Left lung (tissue), 10 donors: ENCODE results near the gene TNFRSF6B. TPM values are rescaled to one million over a fixed set of nuclear protein-coding genes. Genes with fewer than 3 reads are reported as not detected.

ENCODE experiments used
- ATAC-seq: fragments of 200-7000 bp; cut with Tn5 transposase; one replicate; pipeline ENCODE4 v1.9.1; 2020; ENCODE audit warnings: moderate library complexity
- DNase-seq, 4 donors: peaks; one replicate each; pipeline ENCODE4 v3.0.0-alpha.2; 2013 to 2020
- H3K27ac ChIP-seq, 2 donors: fragments of 200-600 bp; sonication (generic) in 1 of 2; one replicate each; pipeline versions ENCODE4 v1.5.0 to v1.8.0; 2020 to 2021
- H3K27me3 ChIP-seq, 2 donors: fragments of 200-600 bp; sonication (generic) in 1 of 2; one replicate each; pipeline versions ENCODE4 v1.5.0 to v1.8.0; 2020 to 2021
- H3K36me3 ChIP-seq, 2 donors: fragments of 200-600 bp; sonication (generic) in 1 of 2; one replicate each; pipeline versions ENCODE4 v1.5.0 to v1.8.0; 2020 to 2021
- H3K4me1 ChIP-seq, 2 donors: fragments of 200-600 bp; one replicate each; pipeline ENCODE4 v1.8.0; 2021
- H3K4me3 ChIP-seq, 2 donors: fragments of 200-600 bp; sonication (generic) in 1 of 2; one replicate each; pipeline versions ENCODE4 v1.5.0 to v1.8.0; 2020 to 2021; ENCODE audit warnings: mild to moderate bottlenecking in 1 of 2
- H3K9me3 ChIP-seq, 2 donors: fragments of 200-600 bp; sonication (generic) in 1 of 2; one replicate each; pipeline versions ENCODE4 v1.5.0 to v1.8.0; 2020 to 2021
- intact Hi-C, 2 donors: fragments of 100-400 bp; cut with DNase I; formaldehyde crosslinking; loops; one replicate each; pipeline versions ENCODE4 v1.11.2 to v1.14.2; 2022
- polyA plus RNA-seq, 6 donors: library from polyadenylated mRNA; unstranded; fragments of 120-200 nt; gene quantifications; one replicate each; pipeline ENCODE4 v1.2.1, GENCODE V29; 2013; ENCODE audit not compliant: insufficient read length in 6 of 6
- total RNA-seq, 2 donors: library from RNA; stranded (reverse); fragmentation: NEBNext Ultra II Directional; extraction: Animal tissue kit (Norgen Biotek cat#: 25700); gene quantifications; one replicate each; pipeline ENCODE4 v1.2.1, GENCODE V29; 2021
- TF ChIP-seq, protein P1 (sequence below), 2 donors: fragments of 200-600 bp; sonication (generic) in 1 of 2; IDR thresholded peaks; one replicate each; pipeline versions ENCODE4 v1.5.0 to v1.8.0; 2021; ENCODE audit warnings: antibody characterized with exemption in 2 of 2
- donor health status: DM: no; HTN: yes; CAD: no.
- donor health status: DM: no; HTN: no; CAD: no.

TNFRSF6B gene
- total and polyA plus RNA-seq, 8 donors: 1.6 to 17.6 (median 2.7) TPM

- peak within 1 kb of the TSS; percentile 80 to 90 for H3K27ac ChIP-seq
- intact Hi-C loops: no loop called here
- no peaks in the 10 kb centered on the region for H3K9me3 ChIP-seq
- peaks cover 14 to 56% of the 10 kb centered on the region in 2 donors for H3K4me1 ChIP-seq
- TF ChIP-seq, protein P1, sequence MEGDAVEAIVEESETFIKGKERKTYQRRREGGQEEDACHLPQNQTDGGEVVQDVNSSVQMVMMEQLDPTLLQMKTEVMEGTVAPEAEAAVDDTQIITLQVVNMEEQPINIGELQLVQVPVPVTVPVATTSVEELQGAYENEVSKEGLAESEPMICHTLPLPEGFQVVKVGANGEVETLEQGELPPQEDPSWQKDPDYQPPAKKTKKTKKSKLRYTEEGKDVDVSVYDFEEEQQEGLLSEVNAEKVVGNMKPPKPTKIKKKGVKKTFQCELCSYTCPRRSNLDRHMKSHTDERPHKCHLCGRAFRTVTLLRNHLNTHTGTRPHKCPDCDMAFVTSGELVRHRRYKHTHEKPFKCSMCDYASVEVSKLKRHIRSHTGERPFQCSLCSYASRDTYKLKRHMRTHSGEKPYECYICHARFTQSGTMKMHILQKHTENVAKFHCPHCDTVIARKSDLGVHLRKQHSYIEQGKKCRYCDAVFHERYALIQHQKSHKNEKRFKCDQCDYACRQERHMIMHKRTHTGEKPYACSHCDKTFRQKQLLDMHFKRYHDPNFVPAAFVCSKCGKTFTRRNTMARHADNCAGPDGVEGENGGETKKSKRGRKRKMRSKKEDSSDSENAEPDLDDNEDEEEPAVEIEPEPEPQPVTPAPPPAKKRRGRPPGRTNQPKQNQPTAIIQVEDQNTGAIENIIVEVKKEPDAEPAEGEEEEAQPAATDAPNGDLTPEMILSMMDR (IDR thresholded peaks at IDR 0.05): no peak
- ATAC-seq (peak; percentile 98), DNase-seq (peak; percentile 71 to 99 (median 88))
- no peaks in the 10 kb centered on the region for H3K27me3 ChIP-seq
- H3K36me3 ChIP-seq: peaks cover 0 to 71% of the 10 kb centered on the region in 2 donors
- peak within 1 kb of the TSS; percentile 79 to 100 for H3K4me3 ChIP-seq
These were observed 11.3 kb downstream of the TNFRSF6B start, which contains the start of the genes ARFRP1 and ZGPAT for GRCh38 chr20:63707558-63708300. ARFRP1 (minus strand) TSS chr20:63707976; CDS start chr20:63707091, 885 bp downstream. ZGPAT (plus strand) TSS chr20:63708039; CDS start chr20:63708581, 542 bp downstream.

- ATAC-seq: no peak
- Histone ChIP-seq H3K4me1 (peaks cover 14 to 56% of the 10 kb centered on the region in 2 donors), H3K36me3 (peaks cover 0 to 75% of the 10 kb centered on the region in 2 donors), H3K9me3 (no peaks in the 10 kb centered on the region), H3K27me3 (no peaks in the 10 kb centered on the region), H3K27ac (peak overlapping the region; percentile 80 to 90), H3K4me3 (peak overlapping the region; percentile 79 to 100)
- intact Hi-C loops: no loop called here
- TF ChIP-seq, protein P1 (IDR thresholded peaks at IDR 0.05): no peak
- DNase-seq: peak in 2 of 4 donors; percentile 33 to 77
These were observed 12.1 kb downstream of the TNFRSF6B start for GRCh38 chr20:63708301-63709148.

DNA sequence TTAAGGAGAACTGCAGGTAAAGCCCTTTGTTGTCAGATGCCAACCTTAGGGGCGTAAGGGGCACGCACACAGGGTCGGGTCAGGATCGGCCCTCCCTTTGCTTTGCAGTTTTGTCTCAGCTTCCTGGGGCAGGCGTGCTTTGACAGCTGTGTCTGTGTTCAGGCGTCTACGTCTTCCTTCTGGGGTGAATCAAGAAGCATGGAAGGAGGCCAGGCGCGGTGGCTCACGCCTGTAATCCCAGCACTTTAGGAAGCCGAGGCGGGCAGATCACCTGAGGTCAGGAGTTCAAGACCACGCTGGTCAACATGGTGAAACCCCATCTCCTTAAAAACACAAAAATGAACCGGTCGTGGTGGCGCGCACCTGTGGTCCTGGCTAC lies 12.7 kb downstream of the TNFRSF6B start:
- Histone ChIP-seq H3K4me3 (peak overlapping the region in 1 of 2 donors; percentile 100), H3K9me3 (no peaks in the 10 kb centered on the region), H3K27me3 (no peaks in the 10 kb centered on the region), H3K36me3 (peaks cover 0 to 75% of the 10 kb centered on the region in 2 donors), H3K4me1 (peaks cover 14 to 56% of the 10 kb centered on the region in 2 donors), H3K27ac (no peak overlapping the region)
- TF ChIP-seq, protein P1 (IDR thresholded peaks at IDR 0.05): no peak
- DNase-seq (peak in 1 of 4 donors; percentile 52), ATAC-seq (no peak)
- intact Hi-C loops: no loop called here

DNA sequence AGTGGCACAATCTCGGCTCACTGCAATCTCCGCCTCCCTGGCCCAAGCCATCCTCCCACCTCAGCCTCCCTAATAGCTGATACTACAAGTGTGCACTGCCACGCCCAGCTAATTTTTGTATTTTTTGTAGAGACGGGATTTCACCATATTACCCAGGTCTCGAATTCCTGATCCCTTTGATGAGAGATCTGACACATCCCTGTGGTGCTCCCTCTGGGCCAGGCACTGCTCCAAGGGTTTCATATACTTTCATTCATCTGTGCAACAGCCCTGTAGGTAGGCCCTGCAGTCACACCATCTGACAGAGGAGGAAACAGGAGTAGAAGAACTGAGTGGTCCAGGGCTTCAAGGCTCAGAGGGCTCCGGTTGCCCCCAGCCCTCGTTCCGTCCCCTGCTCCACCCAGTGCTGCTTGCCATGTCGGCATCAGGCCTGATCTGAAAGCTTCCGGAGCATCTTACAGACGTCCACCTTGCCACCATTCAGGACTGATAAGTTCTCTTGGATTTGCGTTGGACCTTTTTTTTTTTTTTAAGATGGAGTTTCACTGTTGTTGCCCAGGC lies 14.7 kb downstream of the TNFRSF6B start:
- TF ChIP-seq, protein P1 (IDR thresholded peaks at IDR 0.05): no peak
- intact Hi-C loops: no loop called here
- no peaks in the 10 kb centered on the region for H3K27me3 ChIP-seq
- H3K4me3 ChIP-seq: no peak overlapping the region
- H3K9me3 ChIP-seq: peaks cover 0 to 9% of the 10 kb centered on the region in 2 donors
- H3K4me1 ChIP-seq: peaks cover 14 to 48% of the 10 kb centered on the region in 2 donors
- H3K27ac ChIP-seq: no peak overlapping the region
- ATAC-seq (no peak), DNase-seq (peak in 1 of 4 donors; percentile 42)
- peaks cover 0 to 73% of the 10 kb centered on the region in 2 donors for H3K36me3 ChIP-seq
